ENCODE results near the gene PRPF8. TPM values are rescaled to one million over a fixed set of nuclear protein-coding genes. Genes with fewer than 3 reads are reported as not detected.
"Not testable (repeated sequence)": the region's sequence is repeated elsewhere in the genome, so short reads cannot be mapped to it uniquely, and the experiment has no call there.

The PRPF8 gene
- total and polyA plus RNA-seq, 2 experiments from 2014 or later = 178 to 246 TPM

DNA sequence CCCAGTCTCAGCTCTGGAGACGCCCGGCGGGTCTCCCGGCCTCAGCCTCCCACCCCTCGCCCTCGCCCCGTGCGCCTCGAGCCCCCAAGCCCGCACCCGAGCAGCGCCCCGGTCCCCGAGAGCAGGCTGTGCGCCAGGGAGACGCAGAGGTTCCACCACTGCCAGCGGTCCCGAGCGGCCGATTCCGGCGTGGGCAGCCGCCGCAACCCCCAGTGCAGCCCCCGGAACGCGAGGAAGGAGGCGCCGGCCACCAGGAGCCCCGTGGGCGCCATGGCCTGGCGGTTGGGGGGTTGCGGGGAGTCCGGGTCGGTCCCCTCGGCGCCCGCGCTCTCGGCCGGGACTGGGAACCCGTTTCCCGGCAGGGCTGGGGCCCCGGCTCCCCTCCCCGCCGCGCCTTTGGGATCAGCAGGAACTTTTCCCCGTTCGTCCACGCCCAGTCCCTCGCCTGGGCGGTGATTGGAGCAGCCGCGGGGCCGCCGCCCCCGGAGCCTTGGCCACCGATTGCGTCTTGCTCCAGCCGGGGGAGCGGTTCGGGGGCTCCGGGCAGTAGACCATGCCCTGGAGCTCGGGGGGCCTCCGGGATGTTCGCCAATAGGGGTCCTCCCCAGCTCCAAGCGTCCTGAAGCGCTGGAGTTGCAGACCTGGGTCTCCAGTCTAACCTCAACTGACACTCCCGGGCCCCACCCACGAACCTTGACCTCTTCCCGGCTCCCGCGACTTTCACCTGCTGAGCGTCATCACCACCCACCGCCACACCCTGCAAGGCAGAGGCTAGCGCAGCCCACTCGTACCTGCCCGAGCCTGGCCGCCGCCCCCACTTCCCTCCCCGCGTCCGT is 25.5 kb upstream of the PRPF8 start, which contains the start of gene TLCD2:
Gene TLCD2, minus strand, starts transcription at position 407 of the 836 bp plus-strand sequence. Its CDS starts 135 bp downstream, at position 272.
- Histone ChIP-seq H4K20me1 (replicated peaks; ENCODE audit: insufficient read depth) (no peaks in the 10 kb centered on the region), H3K79me2 (replicated peaks; ENCODE audit: insufficient read depth) (no peaks in the 10 kb centered on the region), H2AFZ (peak within 1 kb of the TSS; percentile 90), H3K27me3 (ENCODE audit: insufficient read depth) (peaks cover 7% of the 10 kb centered on the region; the same call in 1 of the 2 replicates), H3K4me1 (ENCODE audit: insufficient read depth) (peaks cover 12% of the 10 kb centered on the region), H3K4me2 (peak within 1 kb of the TSS; percentile 91), H3F3A (replicated peaks; ENCODE audit: low read depth) (no peaks in the 10 kb centered on the region; the same call in 1 of the 2 replicates), H3K9me2 (ENCODE audit: insufficient read depth) (no peaks in the 10 kb centered on the region), H3K4me3 (peak within 1 kb of the TSS; percentile 82), H3K36me3 (ENCODE audit: insufficient read depth) (no peaks in the 10 kb centered on the region), H3K27ac (ENCODE audit: low read depth) (no peak within 1 kb of the TSS)
- peaks cover 30% of the 10 kb centered on the region for H3K27me3 Mint-ChIP-seq (ENCODE audit: insufficient read depth, low read depth, poor library complexity)
- peak within 1 kb of the TSS; percentile 83 for H3K4me3 Mint-ChIP-seq
- peaks cover 31% of the 10 kb centered on the region for H3K4me1 Mint-ChIP-seq
- ATAC-seq = peak; percentile 47
- no peaks in the 10 kb centered on the region for H3K9me3 Mint-ChIP-seq
- peak; percentile 83 for DNase-seq (ENCODE audit: low spot score)
- H3K36me3 Mint-ChIP-seq (ENCODE audit: low read depth) = peaks cover 14% of the 10 kb centered on the region; the same call in 2 of the 3 replicates
- TF ChIP-seq POLR2AphosphoS5 (IDR thresholded peaks at IDR 0.05; ENCODE audit: low read depth) = peak; percentile 33
- TF ChIP-seq ZNF114 (CRISPR knock-in tag; IDR thresholded peaks at IDR 0.05) = no peak
- no peak for TF ChIP-seq CREB1 (CRISPR knock-in tag; IDR thresholded peaks at IDR 0.05; ENCODE audit: low read depth)
- TF ChIP-seq JUNB (IDR thresholded peaks at IDR 0.05; ENCODE audit: unreplicated experiment) = no peak
- TF ChIP-seq, protein P1, sequence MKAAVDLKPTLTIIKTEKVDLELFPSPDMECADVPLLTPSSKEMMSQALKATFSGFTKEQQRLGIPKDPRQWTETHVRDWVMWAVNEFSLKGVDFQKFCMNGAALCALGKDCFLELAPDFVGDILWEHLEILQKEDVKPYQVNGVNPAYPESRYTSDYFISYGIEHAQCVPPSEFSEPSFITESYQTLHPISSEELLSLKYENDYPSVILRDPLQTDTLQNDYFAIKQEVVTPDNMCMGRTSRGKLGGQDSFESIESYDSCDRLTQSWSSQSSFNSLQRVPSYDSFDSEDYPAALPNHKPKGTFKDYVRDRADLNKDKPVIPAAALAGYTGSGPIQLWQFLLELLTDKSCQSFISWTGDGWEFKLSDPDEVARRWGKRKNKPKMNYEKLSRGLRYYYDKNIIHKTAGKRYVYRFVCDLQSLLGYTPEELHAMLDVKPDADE (IDR thresholded peaks at IDR 0.05) = peak; percentile 8; the same call in 1 of the 2 replicates
- H3K27ac Mint-ChIP-seq = no peak within 1 kb of the TSS

DNA sequence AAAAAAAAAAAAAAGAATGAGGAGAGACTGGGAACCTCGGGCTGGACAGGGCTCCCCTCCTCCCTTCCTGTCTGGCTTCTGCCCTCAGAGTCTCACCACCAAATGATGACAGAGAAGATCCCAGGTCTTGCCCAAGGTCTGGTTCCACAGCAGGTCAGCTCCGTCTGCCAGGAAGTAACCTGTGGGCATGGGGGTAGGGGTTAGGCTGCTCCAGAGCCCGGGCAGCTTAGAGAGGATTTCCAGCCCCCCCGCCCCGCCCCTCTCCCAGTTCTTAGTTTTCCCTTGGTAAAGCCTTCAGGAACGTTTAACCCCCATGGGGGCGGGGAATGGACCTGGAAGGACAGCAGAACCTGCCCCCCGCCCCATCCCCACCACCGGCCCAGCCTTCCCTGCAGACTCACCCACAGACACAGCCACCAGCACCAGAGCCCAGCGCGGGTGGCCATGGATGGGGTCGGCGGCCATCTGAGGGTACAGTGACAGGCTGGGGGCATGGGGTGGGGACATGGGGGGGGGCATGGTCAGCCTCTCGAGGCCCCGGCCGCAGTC is 24.8 kb upstream of the PRPF8 start:
- H3K4me1 ChIP-seq (ENCODE audit: insufficient read depth) = peaks cover 8% of the 10 kb centered on the region
- no peak overlapping the region for H2AFZ ChIP-seq
- H3K36me3 Mint-ChIP-seq (ENCODE audit: low read depth) = peaks cover 14% of the 10 kb centered on the region; the same call in 2 of the 3 replicates
- no peaks in the 10 kb centered on the region for H3K9me3 Mint-ChIP-seq
- peak overlapping the region; percentile 91 for H3K4me2 ChIP-seq
- TF ChIP-seq ZNF114 (CRISPR knock-in tag; IDR thresholded peaks at IDR 0.05) (no peak), EZH2phosphoT487 (IDR thresholded peaks at IDR 0.05; ENCODE audit: unreplicated experiment) (no peak), JUNB (IDR thresholded peaks at IDR 0.05; ENCODE audit: unreplicated experiment) (no peak), ZNF331 (CRISPR knock-in tag; IDR thresholded peaks at IDR 0.05; ENCODE audit: low read depth) (no peak)
- TF ChIP-seq, protein P2, sequence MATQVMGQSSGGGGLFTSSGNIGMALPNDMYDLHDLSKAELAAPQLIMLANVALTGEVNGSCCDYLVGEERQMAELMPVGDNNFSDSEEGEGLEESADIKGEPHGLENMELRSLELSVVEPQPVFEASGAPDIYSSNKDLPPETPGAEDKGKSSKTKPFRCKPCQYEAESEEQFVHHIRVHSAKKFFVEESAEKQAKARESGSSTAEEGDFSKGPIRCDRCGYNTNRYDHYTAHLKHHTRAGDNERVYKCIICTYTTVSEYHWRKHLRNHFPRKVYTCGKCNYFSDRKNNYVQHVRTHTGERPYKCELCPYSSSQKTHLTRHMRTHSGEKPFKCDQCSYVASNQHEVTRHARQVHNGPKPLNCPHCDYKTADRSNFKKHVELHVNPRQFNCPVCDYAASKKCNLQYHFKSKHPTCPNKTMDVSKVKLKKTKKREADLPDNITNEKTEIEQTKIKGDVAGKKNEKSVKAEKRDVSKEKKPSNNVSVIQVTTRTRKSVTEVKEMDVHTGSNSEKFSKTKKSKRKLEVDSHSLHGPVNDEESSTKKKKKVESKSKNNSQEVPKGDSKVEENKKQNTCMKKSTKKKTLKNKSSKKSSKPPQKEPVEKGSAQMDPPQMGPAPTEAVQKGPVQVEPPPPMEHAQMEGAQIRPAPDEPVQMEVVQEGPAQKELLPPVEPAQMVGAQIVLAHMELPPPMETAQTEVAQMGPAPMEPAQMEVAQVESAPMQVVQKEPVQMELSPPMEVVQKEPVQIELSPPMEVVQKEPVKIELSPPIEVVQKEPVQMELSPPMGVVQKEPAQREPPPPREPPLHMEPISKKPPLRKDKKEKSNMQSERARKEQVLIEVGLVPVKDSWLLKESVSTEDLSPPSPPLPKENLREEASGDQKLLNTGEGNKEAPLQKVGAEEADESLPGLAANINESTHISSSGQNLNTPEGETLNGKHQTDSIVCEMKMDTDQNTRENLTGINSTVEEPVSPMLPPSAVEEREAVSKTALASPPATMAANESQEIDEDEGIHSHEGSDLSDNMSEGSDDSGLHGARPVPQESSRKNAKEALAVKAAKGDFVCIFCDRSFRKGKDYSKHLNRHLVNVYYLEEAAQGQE (IDR thresholded peaks at IDR 0.05; ENCODE audit: unreplicated experiment) = no peak
- TF ChIP-seq, protein P1 (IDR thresholded peaks at IDR 0.05) = no peak
- H3K27me3 Mint-ChIP-seq (ENCODE audit: insufficient read depth, low read depth, poor library complexity) = peaks cover 24% of the 10 kb centered on the region
- no peaks in the 10 kb centered on the region; the same call in 1 of the 2 replicates for H3F3A ChIP-seq (replicated peaks; ENCODE audit: low read depth)
- peak overlapping the region; percentile 82 for H3K4me3 ChIP-seq
- no peaks in the 10 kb centered on the region for H3K79me2 ChIP-seq (replicated peaks; ENCODE audit: insufficient read depth)
- no peak overlapping the region for H3K27ac Mint-ChIP-seq
- H3K9me2 ChIP-seq (ENCODE audit: insufficient read depth) = no peaks in the 10 kb centered on the region
- no peak overlapping the region for H3K27ac ChIP-seq (ENCODE audit: low read depth)
- peak overlapping the region; percentile 66 for H3K4me3 Mint-ChIP-seq
- H3K27me3 ChIP-seq (ENCODE audit: insufficient read depth) = peaks cover 7% of the 10 kb centered on the region; the same call in 1 of the 2 replicates
- ATAC-seq = no peak; the same call in 2 of the 3 replicates
- H4K20me1 ChIP-seq (replicated peaks; ENCODE audit: insufficient read depth) = no peaks in the 10 kb centered on the region
- no peaks in the 10 kb centered on the region for H3K36me3 ChIP-seq (ENCODE audit: insufficient read depth)
- peaks cover 29% of the 10 kb centered on the region for H3K4me1 Mint-ChIP-seq
- peak; percentile 35 for DNase-seq (ENCODE audit: low spot score)

DNA sequence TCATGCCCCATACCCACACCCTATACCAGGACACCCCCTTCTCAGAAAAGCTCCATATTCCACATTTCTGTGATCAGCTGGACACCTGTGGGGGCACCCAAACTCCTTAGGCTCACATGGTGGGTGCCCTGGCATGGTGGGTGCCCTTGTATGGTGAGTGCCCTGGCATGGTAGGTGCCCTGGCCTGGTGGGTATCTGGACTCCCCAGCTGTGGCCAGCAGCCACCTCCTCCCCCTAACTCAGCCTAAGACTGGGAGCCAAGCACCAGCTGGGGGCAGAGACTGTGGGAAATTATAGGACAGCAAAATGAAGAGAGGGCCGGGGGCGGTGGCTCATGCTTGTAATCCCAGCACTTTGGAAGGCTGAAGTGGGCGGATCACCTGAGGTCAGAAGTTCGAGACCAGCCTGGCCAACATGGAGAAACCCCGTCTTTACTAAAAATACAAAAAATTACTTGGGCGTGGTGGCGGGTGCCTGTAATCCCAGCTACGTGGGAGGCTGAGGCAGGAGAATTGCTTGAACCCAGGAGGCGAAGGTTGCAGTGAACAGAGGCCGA is 24.2 kb upstream of the PRPF8 start:
- H3K4me1 ChIP-seq (ENCODE audit: insufficient read depth); H4K20me1 ChIP-seq (replicated peaks; ENCODE audit: insufficient read depth); H3K4me2 ChIP-seq; ATAC-seq; H3K27ac Mint-ChIP-seq; DNase-seq (ENCODE audit: low spot score); H3K27me3 ChIP-seq (ENCODE audit: insufficient read depth); H3K79me2 ChIP-seq (replicated peaks; ENCODE audit: insufficient read depth); H3F3A ChIP-seq (replicated peaks; ENCODE audit: low read depth); H3K9me3 Mint-ChIP-seq; H3K27ac ChIP-seq (ENCODE audit: low read depth); H2AFZ ChIP-seq; H3K9me2 ChIP-seq (ENCODE audit: insufficient read depth); H3K36me3 ChIP-seq (ENCODE audit: insufficient read depth): not testable (repeated sequence)
- peaks cover 21% of the 10 kb centered on the region for H3K27me3 Mint-ChIP-seq (ENCODE audit: insufficient read depth, low read depth, poor library complexity)
- H3K4me1 Mint-ChIP-seq = peaks cover 29% of the 10 kb centered on the region
- H3K4me3 Mint-ChIP-seq = peak overlapping the region; percentile 66
- peak overlapping the region; percentile 82; the same call in 1 of the 2 replicates for H3K4me3 ChIP-seq
- H3K36me3 Mint-ChIP-seq (ENCODE audit: low read depth) = peaks cover 14% of the 10 kb centered on the region; the same call in 2 of the 3 replicates
